Measurements from ENCODE around the gene STARD4. TPM values are rescaled to one million over a fixed set of nuclear protein-coding genes. Genes with fewer than 3 reads are reported as not detected.
A peak's percentile ranks its signal among the peaks of the same experiment; 100 is the strongest.

The STARD4 gene
- total and polyA plus RNA-seq, 2 of the 13 experiments (the other 11 are each of a cell fraction or from before 2014, with no cell fraction given), result 27.4 to 66.9 TPM

GRCh38 chr5:111511831-111512374 is 432 bp downstream of the STARD4 start (continued):
- TF ChIP-seq ZNF639 (CRISPR knock-in tag; conservative IDR thresholded peaks at IDR 0.05), result 0 out of 2 replicates have a peak, but pooled peaks have one; percentile 29
- no peak for TF ChIP-seq MEF2D (CRISPR knock-in tag; IDR thresholded peaks at IDR 0.05)
- 0 out of 2 replicates have a peak, but pooled peaks have one; percentile 9 for TF ChIP-seq FOXO4 (CRISPR knock-in tag; conservative IDR thresholded peaks at IDR 0.05)
- 0 out of 2 replicates have a peak, but pooled peaks have one; percentile 15 for TF ChIP-seq ZNF121 (CRISPR knock-in tag; IDR thresholded peaks at IDR 0.05)
- TF ChIP-seq ZFP36L2 (CRISPR knock-in tag; IDR thresholded peaks at IDR 0.05), result 0 out of 2 replicates have a peak, but pooled peaks have one; percentile 32
- TF ChIP-seq ZNF256 (CRISPR knock-in tag; conservative IDR thresholded peaks at IDR 0.05), result no peak
- TF ChIP-seq THAP8 (CRISPR knock-in tag; IDR thresholded peaks at IDR 0.05; ENCODE audit: borderline replicate concordance), result peak; percentile 48; the same call in 1 of the 2 replicates
- TF ChIP-seq ZMAT3 (CRISPR knock-in tag; conservative IDR thresholded peaks at IDR 0.05), result no peak
- TF ChIP-seq ZBTB49 (CRISPR knock-in tag; IDR thresholded peaks at IDR 0.05; ENCODE audit: borderline replicate concordance), result no peak
- 0 out of 2 replicates have a peak, but pooled peaks have one; percentile 65 for TF ChIP-seq ELF4 (CRISPR knock-in tag; IDR thresholded peaks at IDR 0.05; ENCODE audit: borderline replicate concordance)
- TF ChIP-seq ZSCAN30 (CRISPR knock-in tag; IDR thresholded peaks at IDR 0.05), result 0 out of 2 replicates have a peak, but pooled peaks have one; percentile 9
- peak; percentile 94; the same call in 1 of the 2 replicates for TF ChIP-seq ZNF501 (CRISPR knock-in tag; IDR thresholded peaks at IDR 0.05)
- TF ChIP-seq PHF8 (CRISPR knock-in tag; IDR thresholded peaks at IDR 0.05), result no peak
- no peak for TF ChIP-seq JARID2 (CRISPR knock-in tag; IDR thresholded peaks at IDR 0.05; ENCODE audit: insufficient replicate concordance)
- TF ChIP-seq ATF7-NPFF (CRISPR knock-in tag; IDR thresholded peaks at IDR 0.05; ENCODE audit: low read depth), result no peak
- TF ChIP-seq AHR (CRISPR knock-in tag; IDR thresholded peaks at IDR 0.05), result 0 out of 2 replicates have a peak, but pooled peaks have one; percentile 30
- TF ChIP-seq ATM (IDR thresholded peaks at IDR 0.05; ENCODE audit: borderline replicate concordance), result no peak
- TF ChIP-seq ZNF543 (CRISPR knock-in tag; IDR thresholded peaks at IDR 0.05), result no peak
- TF ChIP-seq AGO2 (optimal IDR thresholded peaks at IDR 0.05; ENCODE audit: low read depth, low read length), result peak; percentile 75
- 0 out of 2 replicates have a peak, but pooled peaks have one; percentile 73 for TF ChIP-seq FOXC1 (CRISPR knock-in tag; IDR thresholded peaks at IDR 0.05; ENCODE audit: borderline replicate concordance)
- TF ChIP-seq ZNF205 (CRISPR knock-in tag; IDR thresholded peaks at IDR 0.05), result no peak
- TF ChIP-seq ZNF337 (CRISPR knock-in tag; IDR thresholded peaks at IDR 0.05; ENCODE audit: borderline replicate concordance, low read depth), result 0 out of 2 replicates have a peak, but pooled peaks have one; percentile 13
- TF ChIP-seq ZNF83 (CRISPR knock-in tag; IDR thresholded peaks at IDR 0.05; ENCODE audit: borderline replicate concordance), result no peak
- no peak for TF ChIP-seq ZNF44 (CRISPR knock-in tag; IDR thresholded peaks at IDR 0.05)
